Thyroid gland (tissue), 4 donors: ENCODE data around the gene POU2AF2. TPM values are rescaled to one million over a fixed set of nuclear protein-coding genes. Genes with fewer than 3 reads are reported as not detected.
"Not testable (repeated sequence)": the region's sequence is repeated elsewhere in the genome, so short reads cannot be mapped to it uniquely, and the experiment has no call there.

ENCODE experiments used
- DNase-seq, 2 donors: peaks; one replicate each; pipeline ENCODE4 v3.0.0-alpha.2; 2019
- H3K27ac ChIP-seq, 3 donors: fragments of 200-600 bp; sonication (generic); 1 replicate in 2 of 3; 2 replicates in 1 of 3; pipeline ENCODE4 v1.5.1; 2016 to 2019; ENCODE audit warnings: mild to moderate bottlenecking in 1 of 3, moderate library complexity in 1 of 3
- H3K27me3 ChIP-seq: fragments of 200-600 bp; sonication (generic); one replicate; pipeline ENCODE4 v1.5.1; 2019
- H3K36me3 ChIP-seq, 2 donors: fragments of 200-600 bp; sonication (generic); one replicate each; pipeline ENCODE4 v1.5.1; 2016 to 2019
- H3K4me1 ChIP-seq, 2 donors: fragments of 200-600 bp; sonication (generic); one replicate each; pipeline ENCODE4 v1.5.1; 2017 to 2019
- H3K4me3 ChIP-seq, 3 donors: fragments of 200-600 bp; sonication (generic); replicated peaks in 1 of 3; 1 replicate in 2 of 3; 2 replicates in 1 of 3; pipeline ENCODE4 v1.5.1; 2016; ENCODE audit warnings: mild to moderate bottlenecking in 1 of 3
- H3K9me3 ChIP-seq: fragments of 200-600 bp; sonication (generic); one replicate; pipeline ENCODE4 v1.5.1; 2017
- CTCF ChIP-seq, 6 experiments: fragments of 200-600 bp in 3 of 6; fragments of 450-650 bp in 3 of 6; sonication (generic) in 3 of 6; IDR thresholded peaks; one replicate each; pipeline ENCODE4 v1.5.1; 2016 to 2019; ENCODE audit warnings: antibody characterized with exemption in 6 of 6, mild to moderate bottlenecking in 2 of 6, inconsistent platforms in 1 of 6, moderate library complexity in 1 of 6
- POLR2A ChIP-seq, 2 donors: fragments of 450-650 bp; IDR thresholded peaks; one replicate each; pipeline ENCODE4 v1.6.1; 2017; ENCODE audit warnings: antibody characterized with exemption in 2 of 2, mild to moderate bottlenecking in 2 of 2, moderate library complexity in 1 of 2
- WGBS, 2 donors: methylation state at CpG; one replicate each; pipeline ENCODE4 v1.1.5; 2017; 5-methylcytosine and 5-hydroxymethylcytosine counted together
- intact Hi-C: fragments of 100-400 bp; cut with DNase I; formaldehyde crosslinking; loops from one replicate; pipeline ENCODE4 v1.15.1; 2023
- total RNA-seq, 4 donors: library from RNA; depleted of rRNA; stranded (reverse); fragments of >200 nt; gene quantifications; one replicate each; pipeline ENCODE4 v1.2.3, GENCODE V29; 2016

Gene POU2AF2
- total RNA-seq, 4 donors from 2014 or later: not detected

GRCh38 chr11:111260811-111261210 is 15.3 kb downstream of the POU2AF2 start:
- Histone ChIP-seq H3K4me3 (no peak overlapping the region), H3K27me3 (no peaks in the 10 kb centered on the region), H3K4me1 (no peaks in the 10 kb centered on the region), H3K27ac (no peak overlapping the region), H3K9me3 (no peaks in the 10 kb centered on the region), H3K36me3 (no peaks in the 10 kb centered on the region)
- intact Hi-C loops: no loop called here
- TF ChIP-seq CTCF (IDR thresholded peaks at IDR 0.05): no peak
- no peak for TF ChIP-seq POLR2A (IDR thresholded peaks at IDR 0.05)
- WGBS, 2 donors: 81 to 89% methylated on average over 4 of the region's 4 CpGs
- no peak for DNase-seq

GRCh38 chr11:111264646-111265045 is 19.1 kb downstream of the POU2AF2 start:
- no peak for DNase-seq
- Histone ChIP-seq H3K27me3 (no peaks in the 10 kb centered on the region), H3K4me3 (no peak overlapping the region), H3K9me3 (no peaks in the 10 kb centered on the region), H3K4me1 (peaks cover 0 to 6% of the 10 kb centered on the region in 2 donors), H3K36me3 (no peaks in the 10 kb centered on the region), H3K27ac (no peak overlapping the region)
- WGBS, 2 donors: 70 to 83% methylated on average over 1 of the region's 1 CpG
- intact Hi-C loops: no loop called here
- no peak for TF ChIP-seq CTCF (IDR thresholded peaks at IDR 0.05)
- TF ChIP-seq POLR2A (IDR thresholded peaks at IDR 0.05): no peak

GRCh38 chr11:111265421-111265820 is 19.9 kb downstream of the POU2AF2 start:
- Histone ChIP-seq H3K9me3 (no peaks in the 10 kb centered on the region), H3K4me3 (no peak overlapping the region), H3K36me3 (no peaks in the 10 kb centered on the region), H3K4me1 (peaks cover 0 to 6% of the 10 kb centered on the region in 2 donors), H3K27me3 (no peaks in the 10 kb centered on the region), H3K27ac (no peak overlapping the region)
- 88 to 90% methylated on average over 2 of the region's 2 CpGs for WGBS, 2 donors
- DNase-seq: no peak
- TF ChIP-seq POLR2A (IDR thresholded peaks at IDR 0.05) (no peak), CTCF (IDR thresholded peaks at IDR 0.05) (no peak)
- intact Hi-C loops: no loop called here

- DNase-seq, H3K27ac ChIP-seq, H3K36me3 ChIP-seq, H3K9me3 ChIP-seq, intact Hi-C loops, H3K4me3 ChIP-seq, H3K4me1 ChIP-seq, H3K27me3 ChIP-seq: not testable (repeated sequence)
- WGBS, 2 donors: 50 to 82% methylated on average over 4 of the region's 4 CpGs
Measured at GRCh38 chr11:111268303-111268702, 22.8 kb downstream of the POU2AF2 start.

GRCh38 chr11:111269146-111269868 is 23.8 kb downstream of the POU2AF2 start:
- intact Hi-C loops: no loop called here
- H3K9me3 ChIP-seq: no peaks in the 10 kb centered on the region
- H3K4me1 ChIP-seq: peaks cover 0 to 6% of the 10 kb centered on the region in 2 donors
- WGBS, 2 donors: 72 to 76% methylated on average over 5 of the region's 5 CpGs
- no peak overlapping the region for H3K4me3 ChIP-seq
- no peaks in the 10 kb centered on the region for H3K36me3 ChIP-seq
- no peak overlapping the region for H3K27ac ChIP-seq
- TF ChIP-seq POLR2A (IDR thresholded peaks at IDR 0.05): no peak
- no peak for TF ChIP-seq CTCF (IDR thresholded peaks at IDR 0.05)
- H3K27me3 ChIP-seq: no peaks in the 10 kb centered on the region
- no peak for DNase-seq
